Activated CD8-positive, alpha-beta memory T cell treated with anti-CD3 and anti-CD28 coated beads, Interleukin-2, amount 50 U/mL, for 1 hour (primary cell): ENCODE data around the gene PLXNA2.

Experiments
- DNase-seq: peaks from one replicate; pipeline ENCODE4 v3.0.0-alpha.2; 2020; ENCODE audit errors: extremely low read depth

PLXNA2 gene

DNA sequence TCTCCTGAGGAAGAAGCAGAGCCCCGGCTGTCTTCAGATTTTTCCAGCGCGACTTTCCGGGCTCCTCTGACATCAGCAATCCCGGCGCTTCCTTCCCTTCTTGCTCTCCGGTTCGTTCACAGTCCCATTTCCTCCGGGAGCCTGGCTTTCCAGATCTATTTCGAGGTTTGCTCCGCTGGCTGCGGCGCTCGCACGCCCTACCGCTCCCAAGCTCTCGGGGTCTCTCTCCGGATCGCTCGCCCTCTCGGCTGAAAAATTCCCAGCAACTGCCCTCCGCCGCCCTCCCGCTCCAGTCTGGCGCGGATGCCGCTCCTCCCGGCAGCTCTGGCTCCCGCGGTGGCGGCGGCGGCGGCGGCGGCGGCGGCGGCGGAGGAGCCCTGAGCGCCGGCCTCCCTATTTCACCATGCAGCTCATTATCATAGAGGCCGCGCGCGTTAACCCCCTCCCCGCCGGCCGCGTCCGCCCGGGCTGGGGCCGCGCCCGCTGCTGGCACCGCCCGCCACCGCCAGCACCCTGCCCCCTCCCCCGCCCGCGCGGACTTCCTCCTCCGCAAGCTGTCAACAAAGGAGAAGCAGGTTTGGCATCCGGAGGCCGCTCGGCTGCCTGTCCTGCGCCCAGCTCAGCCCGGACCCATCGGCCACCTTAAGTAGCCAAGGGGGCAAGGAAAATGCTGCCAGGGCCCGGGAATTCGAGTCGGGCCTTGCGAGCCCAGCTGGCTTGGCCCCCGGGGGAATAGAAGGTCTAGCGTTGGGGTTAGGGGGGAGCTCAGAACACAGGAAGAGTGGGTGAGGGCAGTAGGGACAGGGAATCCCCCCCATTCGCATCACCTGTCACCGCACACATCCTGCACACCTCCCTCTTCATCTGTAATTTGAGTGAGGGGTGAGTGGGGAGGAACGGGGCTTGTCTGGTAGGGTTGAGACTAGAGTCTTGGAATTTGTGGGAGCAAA, at the start of gene PLXNA2:
Gene PLXNA2, minus strand, starts transcription at position 418 of the 950 bp plus-strand sequence. CDS start 26,462 bp downstream, outside the sequence.
- no peak for DNase-seq

GRCh38 chr1:208292908-208293307, 48.7 kb upstream of the PLXNA2 start:
- DNase-seq: no peak

GRCh38 chr1:208291923-208292711, 47.9 kb upstream of the PLXNA2 start:
- DNase-seq: no peak

DNA sequence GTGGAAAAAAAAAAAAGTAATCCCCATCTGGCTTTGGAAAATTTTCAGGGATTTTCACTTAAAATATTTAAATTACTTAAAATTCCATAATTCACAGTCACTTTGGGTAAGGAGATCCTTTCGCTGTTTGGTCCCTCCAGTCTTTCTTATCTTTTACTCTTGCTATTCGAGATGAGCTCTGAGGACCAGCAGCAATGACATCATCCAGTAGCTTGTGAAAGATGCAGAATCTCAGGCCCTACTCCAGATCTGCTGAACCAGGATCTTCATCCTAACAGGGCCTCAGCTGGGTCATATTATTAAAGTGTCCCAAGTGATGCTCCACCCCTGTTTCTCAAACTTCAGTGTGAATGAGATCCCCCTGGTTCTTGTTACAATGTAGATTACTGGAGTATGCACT, 46.9 kb upstream of the PLXNA2 start:
- no peak for DNase-seq

- DNase-seq: no peak
These were observed 45.5 kb upstream of the PLXNA2 start for GRCh38 chr1:208289716-208290115.

GRCh38 chr1:208288495-208288894, 44.3 kb upstream of the PLXNA2 start:
- no peak for DNase-seq

- DNase-seq: no peak
These were observed 36.7 kb upstream of the PLXNA2 start for GRCh38 chr1:208280681-208281450.

DNA sequence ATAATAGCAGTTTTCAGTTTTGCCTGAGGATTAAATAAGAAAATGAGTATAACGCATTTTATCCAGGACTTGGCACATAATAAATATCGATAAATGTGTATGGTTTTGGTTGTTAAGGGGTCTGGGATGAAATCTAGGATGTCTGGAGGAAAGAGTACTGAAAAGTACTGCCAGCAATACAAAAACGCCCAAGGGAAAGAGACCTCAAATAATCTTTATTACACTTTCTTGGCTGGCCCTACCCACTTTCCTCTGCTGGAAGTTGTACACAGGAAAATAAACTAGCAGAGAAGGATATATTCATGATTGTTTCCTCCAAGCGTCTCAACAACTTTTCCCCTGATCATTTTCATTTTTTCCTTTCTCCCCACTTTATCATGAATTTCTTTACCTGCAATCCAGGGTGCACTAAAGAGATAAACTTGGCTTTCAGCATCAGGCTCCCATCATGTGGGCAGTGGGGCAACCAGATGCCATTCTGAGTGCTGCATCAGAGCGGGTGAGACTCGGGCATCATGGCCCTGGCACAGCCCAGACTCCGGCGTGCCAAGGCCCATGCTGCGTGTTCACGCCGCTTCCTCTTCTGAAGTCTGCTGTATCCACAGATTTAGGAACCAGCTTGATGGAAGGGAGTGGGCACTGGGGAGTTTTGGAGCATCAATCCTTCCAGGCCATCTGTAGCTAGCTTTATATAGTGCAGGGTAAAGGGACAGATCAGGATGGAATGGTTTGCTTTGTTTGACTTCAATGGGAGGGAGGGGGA, 35.8 kb upstream of the PLXNA2 start:
- DNase-seq: no peak

GRCh38 chr1:208278638-208279037, 34.5 kb upstream of the PLXNA2 start:
- DNase-seq: no peak

GRCh38 chr1:208276757-208277435, 32.7 kb upstream of the PLXNA2 start:
- no peak for DNase-seq

DNA sequence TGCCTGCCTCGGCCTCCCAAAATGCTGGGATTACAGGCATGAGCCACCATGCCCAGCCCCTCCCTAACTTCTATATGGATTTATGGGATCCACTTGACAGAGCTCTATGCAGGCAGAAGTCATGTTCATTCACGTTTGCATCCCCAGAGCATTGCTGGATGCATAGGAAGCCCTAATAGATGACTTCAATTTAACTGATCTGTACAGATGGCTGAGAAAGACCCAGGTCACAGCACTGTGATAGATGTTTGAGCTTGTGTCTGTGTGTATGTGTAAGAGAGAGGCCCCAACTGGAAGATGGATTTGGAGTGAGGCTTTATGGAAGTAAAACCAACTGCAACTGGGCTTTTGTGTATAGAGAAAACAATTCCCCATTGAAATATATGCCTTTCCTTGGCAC, 30.9 kb upstream of the PLXNA2 start:
- no peak for DNase-seq

DNA sequence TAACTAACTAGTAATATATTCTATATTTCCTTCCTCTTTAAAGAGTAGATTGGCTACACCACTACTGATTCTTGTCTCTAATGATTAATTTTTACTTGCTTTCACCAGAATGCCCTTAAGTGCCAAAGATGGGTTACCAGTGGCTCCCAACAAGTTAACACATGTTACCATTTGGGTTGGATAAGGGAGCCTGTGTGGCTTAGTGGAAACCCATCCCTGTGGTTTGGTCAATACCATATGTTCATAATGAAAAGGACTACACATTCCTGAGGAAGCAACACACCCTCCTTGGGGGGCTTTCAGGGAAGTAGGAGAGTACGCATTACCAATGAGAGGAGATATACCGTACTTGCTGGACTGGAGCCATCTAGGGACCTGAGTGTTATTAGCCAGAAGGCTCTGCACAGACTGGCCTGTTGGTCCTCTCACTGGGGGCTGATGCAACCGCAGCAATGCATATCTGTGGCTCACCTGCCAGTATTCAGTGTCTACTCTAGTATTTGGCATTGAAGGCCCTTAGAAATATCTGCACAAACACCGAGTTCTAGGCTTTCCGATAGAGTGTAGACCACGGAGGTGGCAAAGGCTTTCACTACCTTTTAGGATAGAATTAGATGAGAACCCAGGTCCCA, 29.3 kb upstream of the PLXNA2 start:
- no peak for DNase-seq

DNA sequence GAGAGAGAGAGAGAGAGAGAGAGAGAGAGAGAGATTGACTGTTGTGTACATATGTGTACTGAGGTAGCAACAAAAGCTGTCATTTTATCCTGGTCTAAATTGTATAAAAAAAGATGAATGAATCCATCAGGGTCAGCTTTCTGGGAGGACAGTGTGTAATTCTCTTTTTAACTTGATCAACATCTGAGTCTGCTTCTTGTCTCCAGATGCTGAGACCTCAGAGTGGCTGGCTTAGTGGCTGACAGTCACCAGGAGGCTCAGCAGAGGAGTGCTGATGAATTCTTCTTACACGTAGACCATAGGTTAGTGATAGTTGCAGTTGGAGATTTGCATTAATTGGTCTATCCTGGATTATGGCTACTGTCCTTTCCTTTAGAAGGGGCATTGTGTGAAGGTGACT, 28.5 kb upstream of the PLXNA2 start:
- DNase-seq: no peak

DNA sequence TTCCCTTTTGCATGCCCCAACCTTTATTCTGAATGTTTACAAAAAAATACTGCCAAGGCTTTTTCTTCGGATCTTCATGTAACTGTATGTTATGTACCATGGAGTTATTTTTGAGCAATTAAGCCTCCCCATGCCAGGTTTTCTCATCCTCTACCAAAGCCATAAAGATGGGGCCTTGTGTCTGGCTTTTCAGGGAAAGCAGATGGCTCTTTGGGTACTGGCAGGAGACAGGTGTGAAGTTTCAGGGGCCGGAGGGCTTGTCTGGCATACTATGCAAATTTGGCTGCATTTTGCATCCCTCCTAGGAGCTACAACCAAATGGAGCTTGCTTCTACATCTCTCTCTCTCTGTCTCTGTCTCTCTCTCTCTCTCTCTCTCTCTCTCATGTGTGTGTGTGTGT, 28.1 kb upstream of the PLXNA2 start:
- DNase-seq: no peak

- DNase-seq: no peak
These were observed 27.1 kb upstream of the PLXNA2 start for GRCh38 chr1:208271236-208271635.

- no peak for DNase-seq
These were observed 26.5 kb upstream of the PLXNA2 start for GRCh38 chr1:208270651-208271141.

GRCh38 chr1:208269338-208269666, 25.1 kb upstream of the PLXNA2 start:
- DNase-seq: no peak

DNA sequence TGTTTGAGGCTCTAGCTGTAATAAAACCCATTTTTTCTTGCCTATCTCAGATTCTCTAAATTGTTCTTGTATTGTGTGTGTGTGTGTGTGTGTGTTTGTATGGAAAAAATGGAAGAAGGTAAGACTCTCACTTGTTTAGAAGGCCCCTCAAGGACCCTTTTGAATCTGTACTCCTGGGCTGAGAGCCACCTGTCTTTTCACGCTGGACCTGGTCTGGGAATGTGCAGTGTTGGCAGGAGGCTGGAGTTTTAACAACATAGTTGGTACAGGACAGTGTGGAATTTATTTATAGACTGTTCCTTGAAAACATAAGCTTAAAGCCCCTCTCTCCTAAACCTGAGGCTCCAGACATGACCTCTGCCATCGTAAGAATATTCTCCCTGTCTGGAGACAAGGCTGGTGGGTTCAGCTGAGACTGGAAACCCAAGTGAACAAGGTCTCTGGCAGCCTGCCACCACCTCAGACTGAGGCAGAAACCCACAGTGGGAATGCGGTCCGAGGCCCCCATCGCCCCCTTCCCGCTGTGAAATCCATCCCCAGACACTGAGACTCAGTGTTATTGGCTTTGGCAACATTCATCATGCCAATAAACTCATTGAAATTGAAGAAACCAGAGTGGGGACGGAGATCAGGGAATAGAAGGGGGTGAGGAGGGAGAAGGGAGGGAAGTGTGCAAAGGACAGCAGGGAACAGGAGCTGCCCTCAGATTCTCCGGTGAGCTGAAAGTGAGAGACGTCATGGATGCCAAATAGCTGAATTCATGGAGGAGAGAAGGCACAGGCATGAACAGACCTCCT, 24.6 kb upstream of the PLXNA2 start:
- no peak for DNase-seq

DNA sequence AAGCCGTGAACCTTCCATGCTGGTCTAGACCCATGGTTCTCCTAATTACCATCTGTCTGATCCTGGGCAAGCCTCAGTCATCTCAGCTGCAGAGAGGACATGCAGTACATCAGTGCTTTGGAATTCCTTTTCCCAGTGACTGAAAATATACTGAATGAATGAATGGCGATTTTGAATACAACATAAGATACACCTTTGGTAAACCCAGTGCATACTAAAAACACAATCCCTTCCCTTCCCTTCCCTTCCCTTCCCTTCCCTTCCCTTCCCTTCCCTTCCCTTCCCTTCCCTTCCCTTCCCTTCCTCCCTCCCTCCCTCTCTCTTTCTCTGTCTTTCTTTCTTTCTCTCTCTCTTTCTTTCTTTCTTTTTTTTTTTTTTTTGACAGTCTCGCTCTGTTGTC, 21.3 kb upstream of the PLXNA2 start:
- DNase-seq: no peak
